Measurements from ENCODE around the gene KCTD21.

The KCTD21 gene

GRCh38 chr11:78229106-78229505, 40.7 kb upstream of the KCTD21 start:
- no peak for DNase-seq (ENCODE audit: low read depth)
- H3K4me3 ChIP-seq (replicated peaks; ENCODE audit: low read depth, low read length) = no peak overlapping the region

GRCh38 chr11:78228467-78228866, 40.0 kb upstream of the KCTD21 start:
- DNase-seq (ENCODE audit: low read depth) = peak; percentile 75
- no peak overlapping the region for H3K4me3 ChIP-seq (replicated peaks; ENCODE audit: low read depth, low read length)
- TF ChIP-seq, protein P1, sequence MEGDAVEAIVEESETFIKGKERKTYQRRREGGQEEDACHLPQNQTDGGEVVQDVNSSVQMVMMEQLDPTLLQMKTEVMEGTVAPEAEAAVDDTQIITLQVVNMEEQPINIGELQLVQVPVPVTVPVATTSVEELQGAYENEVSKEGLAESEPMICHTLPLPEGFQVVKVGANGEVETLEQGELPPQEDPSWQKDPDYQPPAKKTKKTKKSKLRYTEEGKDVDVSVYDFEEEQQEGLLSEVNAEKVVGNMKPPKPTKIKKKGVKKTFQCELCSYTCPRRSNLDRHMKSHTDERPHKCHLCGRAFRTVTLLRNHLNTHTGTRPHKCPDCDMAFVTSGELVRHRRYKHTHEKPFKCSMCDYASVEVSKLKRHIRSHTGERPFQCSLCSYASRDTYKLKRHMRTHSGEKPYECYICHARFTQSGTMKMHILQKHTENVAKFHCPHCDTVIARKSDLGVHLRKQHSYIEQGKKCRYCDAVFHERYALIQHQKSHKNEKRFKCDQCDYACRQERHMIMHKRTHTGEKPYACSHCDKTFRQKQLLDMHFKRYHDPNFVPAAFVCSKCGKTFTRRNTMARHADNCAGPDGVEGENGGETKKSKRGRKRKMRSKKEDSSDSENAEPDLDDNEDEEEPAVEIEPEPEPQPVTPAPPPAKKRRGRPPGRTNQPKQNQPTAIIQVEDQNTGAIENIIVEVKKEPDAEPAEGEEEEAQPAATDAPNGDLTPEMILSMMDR (IDR thresholded peaks at IDR 0.05; ENCODE audit: low read length, missing control alignments) = peak; percentile 65

More at GRCh38 chr11:78229106-78229505, 40.7 kb upstream of the KCTD21 start:
- TF ChIP-seq, protein P1 (IDR thresholded peaks at IDR 0.05; ENCODE audit: low read length, missing control alignments) = no peak

GRCh38 chr11:78227921-78228320, 39.5 kb upstream of the KCTD21 start:
- DNase-seq (ENCODE audit: low read depth) = no peak
- TF ChIP-seq, protein P1 (IDR thresholded peaks at IDR 0.05; ENCODE audit: low read length, missing control alignments) = no peak
- no peak overlapping the region for H3K4me3 ChIP-seq (replicated peaks; ENCODE audit: low read depth, low read length)

DNA sequence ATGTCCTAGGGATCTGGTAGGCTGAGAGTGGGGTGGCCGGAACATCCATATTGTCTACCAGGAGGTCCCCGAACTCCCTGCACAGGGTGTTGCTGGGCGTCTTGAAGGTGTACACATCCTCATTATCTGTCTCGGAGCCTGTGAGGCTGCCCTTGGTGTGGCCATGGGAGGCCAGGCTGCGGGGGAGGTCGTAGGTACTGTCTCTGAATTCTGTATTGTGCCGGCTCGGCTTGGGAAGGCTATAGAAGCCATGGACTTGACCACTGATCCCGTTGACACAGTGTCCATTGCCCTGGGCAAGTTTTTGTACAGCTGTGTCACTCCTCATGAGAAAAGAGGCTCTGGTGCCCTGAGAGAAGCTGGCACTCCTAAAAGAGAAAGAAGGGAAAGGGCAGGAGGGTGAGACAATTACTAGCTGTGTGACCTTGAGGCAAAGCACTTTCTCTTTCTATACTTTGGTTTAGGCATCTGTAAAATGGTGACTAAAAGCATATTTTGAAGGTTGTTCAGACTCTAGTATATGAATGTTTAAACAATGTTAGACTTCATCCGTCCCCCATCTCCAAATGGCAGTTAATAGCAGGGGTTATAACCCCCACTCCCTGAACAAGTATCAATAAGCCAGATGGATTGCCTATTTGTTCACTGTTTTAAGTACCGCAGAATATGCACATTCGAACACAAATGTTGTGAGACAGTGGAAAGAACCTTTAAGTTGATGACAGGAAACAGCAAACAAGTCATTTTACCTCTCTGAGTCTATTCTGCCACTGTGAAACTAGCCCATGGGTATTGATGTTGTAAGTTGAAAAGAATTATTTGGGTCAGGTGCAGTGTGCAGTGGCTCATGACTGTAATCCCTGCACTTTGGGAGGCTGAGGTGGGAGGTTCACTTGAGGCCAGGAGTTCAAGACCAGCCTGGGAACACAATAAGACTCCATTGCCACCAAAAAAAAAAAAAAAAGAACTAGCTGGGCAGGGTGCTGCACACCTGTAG, 38.6 kb upstream of the KCTD21 start:
- TF ChIP-seq, protein P1 (IDR thresholded peaks at IDR 0.05; ENCODE audit: low read length, missing control alignments) = no peak
- no peak for DNase-seq (ENCODE audit: low read depth)
- H3K4me3 ChIP-seq (replicated peaks; ENCODE audit: low read depth, low read length) = no peak overlapping the region

GRCh38 chr11:78224906-78225420, 36.5 kb upstream of the KCTD21 start:
- TF ChIP-seq, protein P1 (IDR thresholded peaks at IDR 0.05; ENCODE audit: low read length, missing control alignments) = no peak
- DNase-seq (ENCODE audit: low read depth) = no peak
- no peak overlapping the region for H3K4me3 ChIP-seq (replicated peaks; ENCODE audit: low read depth, low read length)

DNA sequence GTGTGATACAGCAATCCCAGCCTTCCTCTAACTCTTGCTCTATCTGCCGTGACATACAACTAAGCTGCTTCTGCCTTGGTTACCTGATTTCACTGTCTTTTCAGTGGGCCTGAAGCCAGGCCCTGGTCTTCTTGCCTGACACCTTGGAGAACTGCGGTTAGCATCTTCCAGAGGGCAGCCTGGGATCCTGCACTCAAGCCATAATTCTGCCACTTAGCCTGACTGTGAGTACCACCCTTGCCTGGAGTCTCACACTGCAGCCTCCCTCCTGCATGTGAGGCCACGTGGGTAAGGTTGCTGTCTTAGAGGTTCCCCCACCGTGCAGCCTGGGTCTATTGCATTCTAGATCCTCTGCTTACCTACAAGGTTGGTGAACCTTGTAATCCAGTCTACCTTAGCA, 36.1 kb upstream of the KCTD21 start:
- no peak overlapping the region for H3K4me3 ChIP-seq (replicated peaks; ENCODE audit: low read depth, low read length)
- TF ChIP-seq, protein P1 (IDR thresholded peaks at IDR 0.05; ENCODE audit: low read length, missing control alignments) = no peak
- no peak for DNase-seq (ENCODE audit: low read depth)
